ENCODE data around the gene LENEP. TPM values are rescaled to one million over a fixed set of nuclear protein-coding genes. Genes with fewer than 3 reads are reported as not detected.

Gene LENEP
- total RNA-seq, 1 experiment from 2014 or later = 2.8 TPM

GRCh38 chr1:154974808-154975408, 18.5 kb upstream of the LENEP start:
- no peak for TF ChIP-seq CTCF (conservative IDR thresholded peaks at IDR 0.05)
- Histone ChIP-seq H3K14ac (ENCODE audit: insufficient read depth, low read length) (peak overlapping the region; percentile 59; the same call in 1 of the 2 replicates), H3K9ac (ENCODE audit: extremely low read depth, insufficient read length, low read length) (peak overlapping the region; percentile 93), H2BK15ac (ENCODE audit: low read depth, low read length) (no peak overlapping the region), H4K20me1 (ENCODE audit: control insufficient read depth, insufficient read depth, insufficient read length) (no peaks in the 10 kb centered on the region), H3K4me1 (ENCODE audit: insufficient read depth, low read length) (peaks cover 4% of the 10 kb centered on the region; the same call in 1 of the 2 replicates), H3K56ac (ENCODE audit: insufficient read length, low read depth, low read length) (peak overlapping the region; percentile 15), H3K23me2 (ENCODE audit: insufficient read length, low read depth, low read length, poor library complexity, severe bottlenecking) (peaks cover 32% of the 10 kb centered on the region), H2BK12ac (ENCODE audit: insufficient read length, low read depth, low read length) (no peak overlapping the region), H2AK5ac (ENCODE audit: insufficient read length, low read length) (no peak overlapping the region), H3K18ac (ENCODE audit: insufficient read length, low read depth, low read length) (peak overlapping the region; percentile 81), H2BK20ac (ENCODE audit: low read depth, low read length, poor library complexity, severe bottlenecking) (no peak overlapping the region), H3K79me2 (ENCODE audit: insufficient read depth, low read length) (peaks cover 28% of the 10 kb centered on the region), H3T11ph (ENCODE audit: low read length) (no peak overlapping the region), H3K9me3 (ENCODE audit: control insufficient read depth, low read depth, low read length) (no peaks in the 10 kb centered on the region), H3K4me2 (ENCODE audit: insufficient read depth, insufficient read length, low read length) (peak overlapping the region; percentile 87), H4K8ac (replicated peaks; ENCODE audit: insufficient read length, low read depth, low read length) (no peak overlapping the region), H2BK120ac (ENCODE audit: low read depth, low read length, poor library complexity, severe bottlenecking) (no peak overlapping the region), H3K4ac (ENCODE audit: low read depth, low read length) (no peak overlapping the region), H3K79me1 (ENCODE audit: insufficient read depth, low read depth, low read length, poor library complexity, severe bottlenecking) (no peaks in the 10 kb centered on the region), H2AFZ (ENCODE audit: low read length) (no peak overlapping the region), H2BK5ac (ENCODE audit: insufficient read length, low read length) (no peak overlapping the region), H4K5ac (ENCODE audit: insufficient read length, low read depth, low read length) (no peak overlapping the region), H3K27me3 (ENCODE audit: insufficient read depth, low read length) (no peaks in the 10 kb centered on the region), H3K23ac (ENCODE audit: insufficient read length, low read depth, low read length) (no peak overlapping the region), H3K27ac (ENCODE audit: insufficient read length, low read depth, low read length) (peak overlapping the region; percentile 49), H4K91ac (ENCODE audit: insufficient read length, low read depth, low read length) (no peak overlapping the region)
- no peak overlapping the region for H3K27ac Mint-ChIP-seq
- H3K9me3 Mint-ChIP-seq = no peaks in the 10 kb centered on the region
- no peak overlapping the region for H3K4me3 Mint-ChIP-seq
- WGBS (ENCODE audit: extremely low coverage, insufficient read length, low lambda C conversion rate) = no CpG with 5 or more reads among the region's 30 CpGs
- peaks cover 26 to 28% of the 10 kb centered on the region in 2 experiments for H3K4me1 Mint-ChIP-seq
- peaks cover 16 to 31% (median 26%) of the 10 kb centered on the region in 3 experiments; a peak in 6 of 7 replicates for H3K36me3 Mint-ChIP-seq (ENCODE audit: insufficient read depth in 1 of 3, low read depth in 3 of 3)
- no peaks in the 10 kb centered on the region for H3K27me3 Mint-ChIP-seq (ENCODE audit: low read depth)
- peak; percentile 97 for DNase-seq
